Lung (tissue), 12 donors: ENCODE data around the gene SPATA21. TPM values are rescaled to one million over a fixed set of nuclear protein-coding genes. Genes with fewer than 3 reads are reported as not detected.
A peak's percentile ranks its signal among the peaks of the same experiment; 100 is the strongest.
"Not testable (repeated sequence)": the region's sequence is repeated elsewhere in the genome, so short reads cannot be mapped to it uniquely, and the experiment has no call there.

ENCODE experiments used
- ATAC-seq: fragments of 200-7000 bp; cut with Tn5 transposase; one replicate; pipeline ENCODE4 v1.9.1; 2020; ENCODE audit warnings: moderate number of reproducible peaks; ENCODE audit not compliant: insufficient read depth, low FRiP score
- DNase-seq, 3 donors: peaks; one replicate each; pipeline ENCODE4 v3.0.0-alpha.2; 2013 to 2017
- H3K27ac ChIP-seq, 2 donors: one replicate each; pipeline ENCODE4 v1.5.1; 2013; ENCODE audit warnings: mild to moderate bottlenecking in 2 of 2, moderate library complexity in 2 of 2, control low read depth in 1 of 2, inconsistent platforms in 1 of 2, low read depth in 1 of 2, low read length in 1 of 2
- H3K27me3 ChIP-seq, 3 donors: one replicate each; pipeline ENCODE4 v1.5.1; 2013; ENCODE audit warnings: low read length in 2 of 3; ENCODE audit not compliant: control insufficient read depth in 3 of 3, insufficient read depth in 3 of 3
- H3K36me3 ChIP-seq, 4 donors: one replicate each; pipeline ENCODE4 v1.5.1; 2013; ENCODE audit warnings: low read length in 4 of 4, mild to moderate bottlenecking in 1 of 4, moderate library complexity in 1 of 4; ENCODE audit not compliant: control insufficient read depth in 4 of 4, insufficient read depth in 4 of 4
- H3K4me1 ChIP-seq, 5 donors: one replicate each; pipeline ENCODE4 v1.5.1; 2013; ENCODE audit warnings: low read length in 5 of 5, mild to moderate bottlenecking in 2 of 5, moderate library complexity in 1 of 5; ENCODE audit not compliant: control insufficient read depth in 5 of 5, insufficient read depth in 5 of 5
- H3K4me3 ChIP-seq: one replicate; pipeline ENCODE4 v1.5.1; 2013; ENCODE audit warnings: mild to moderate bottlenecking, control low read depth, moderate library complexity
- H3K9ac ChIP-seq, 2 donors: one replicate each; pipeline ENCODE4 v1.5.1; 2013; ENCODE audit warnings: low read length in 2 of 2, control low read depth in 1 of 2; ENCODE audit not compliant: insufficient read depth in 1 of 2
- H3K9me3 ChIP-seq, 4 donors: one replicate each; pipeline ENCODE4 v1.5.1; 2013; ENCODE audit warnings: low read length in 3 of 4, mild to moderate bottlenecking in 1 of 4, moderate library complexity in 1 of 4; ENCODE audit not compliant: control insufficient read depth in 4 of 4, insufficient read depth in 3 of 4
- WGBS, 2 donors: extraction: QIAGEN DNeasy Blood & Tissue Kit; methylation state at CpG; one replicate each; pipeline ENCODE4 v1.1.7; 2013; 5-methylcytosine and 5-hydroxymethylcytosine counted together
- polyA plus RNA-seq, 2 donors: library from polyadenylated mRNA; stranded (reverse); fragments of 200-250 nt; gene quantifications; one replicate each; pipeline ENCODE4 v1.2.1, GENCODE V29; 2013
- total RNA-seq, 2 donors: library from RNA; depleted of rRNA in 1 of 2; stranded (reverse); fragments of >200 nt in 1 of 2; gene quantifications; one replicate each; pipeline ENCODE4 v1.2.1, GENCODE V29; 2014 to 2021
- TF ChIP-seq, protein P1 (sequence below): IDR thresholded peaks from 2 replicates; pipeline ENCODE4 v1.5.1; 2012; ENCODE audit warnings: mild to moderate bottlenecking; ENCODE audit errors: control extremely low read depth, extremely low read depth
- donor health status: control.
- donor health status: control.
- donor health status: Bipolar disorder and iron deficiency.
- donor health status: healthy.
- donor health status: DM: yes; HTN: yes; CAD: no.

Gene SPATA21
- total and polyA plus RNA-seq, 4 donors = 0.14 to 0.15 TPM; not detected in 2

DNA sequence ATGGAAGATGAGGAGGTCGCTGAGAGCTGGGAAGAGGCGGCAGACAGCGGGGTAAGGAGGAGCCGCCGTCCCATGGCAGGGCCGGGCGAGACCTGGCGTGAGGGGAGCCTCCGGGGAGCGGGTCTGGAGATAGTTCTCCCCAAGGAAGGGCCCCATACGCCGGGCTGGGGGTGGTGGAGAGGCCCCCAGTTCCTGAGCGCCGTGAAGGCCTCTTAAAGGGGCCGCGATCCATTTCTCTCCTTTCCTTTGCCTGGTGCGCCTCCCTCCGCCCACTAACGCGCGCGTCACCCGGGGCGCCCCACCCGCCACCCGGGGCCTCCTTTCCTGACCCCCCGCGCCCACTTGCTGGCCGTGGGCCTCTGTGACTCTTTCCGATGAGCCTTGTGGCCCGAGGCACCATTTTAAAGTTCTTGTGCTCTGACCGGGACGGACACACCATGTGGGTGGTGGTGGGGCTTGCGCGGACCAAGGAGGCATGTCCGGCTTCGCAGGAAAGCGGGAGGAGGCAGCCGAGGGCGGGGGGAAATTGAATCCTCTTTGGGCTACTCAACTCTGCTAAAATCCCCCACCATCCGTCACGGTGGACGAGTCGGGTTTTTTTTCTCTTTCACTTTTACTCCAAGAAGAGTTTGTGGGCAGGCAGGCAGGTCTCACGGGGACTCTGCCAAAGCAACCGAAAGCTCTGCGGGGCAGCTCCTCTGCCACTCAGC is 69.8 kb downstream of the SPATA21 start:
- peaks cover 0 to 18% (median 9%) of the 10 kb centered on the region in 5 donors for H3K4me1 ChIP-seq
- DNase-seq (peak in 2 of 3 donors; percentile 77 to 92), ATAC-seq (peak; percentile 83)
- peaks cover 0 to 3% (median 0%) of the 10 kb centered on the region in 4 donors for H3K36me3 ChIP-seq
- H3K4me3 ChIP-seq = peak overlapping the region; percentile 79
- no peaks in the 10 kb centered on the region for H3K9me3 ChIP-seq
- peak overlapping the region; percentile 51 to 89 for H3K9ac ChIP-seq
- no peaks in the 10 kb centered on the region for H3K27me3 ChIP-seq
- 0% methylated on average over 45 to 47 of the region's 47 CpGs for WGBS, 2 donors
- H3K27ac ChIP-seq = peak overlapping the region; percentile 94 to 98
- TF ChIP-seq, protein P1, sequence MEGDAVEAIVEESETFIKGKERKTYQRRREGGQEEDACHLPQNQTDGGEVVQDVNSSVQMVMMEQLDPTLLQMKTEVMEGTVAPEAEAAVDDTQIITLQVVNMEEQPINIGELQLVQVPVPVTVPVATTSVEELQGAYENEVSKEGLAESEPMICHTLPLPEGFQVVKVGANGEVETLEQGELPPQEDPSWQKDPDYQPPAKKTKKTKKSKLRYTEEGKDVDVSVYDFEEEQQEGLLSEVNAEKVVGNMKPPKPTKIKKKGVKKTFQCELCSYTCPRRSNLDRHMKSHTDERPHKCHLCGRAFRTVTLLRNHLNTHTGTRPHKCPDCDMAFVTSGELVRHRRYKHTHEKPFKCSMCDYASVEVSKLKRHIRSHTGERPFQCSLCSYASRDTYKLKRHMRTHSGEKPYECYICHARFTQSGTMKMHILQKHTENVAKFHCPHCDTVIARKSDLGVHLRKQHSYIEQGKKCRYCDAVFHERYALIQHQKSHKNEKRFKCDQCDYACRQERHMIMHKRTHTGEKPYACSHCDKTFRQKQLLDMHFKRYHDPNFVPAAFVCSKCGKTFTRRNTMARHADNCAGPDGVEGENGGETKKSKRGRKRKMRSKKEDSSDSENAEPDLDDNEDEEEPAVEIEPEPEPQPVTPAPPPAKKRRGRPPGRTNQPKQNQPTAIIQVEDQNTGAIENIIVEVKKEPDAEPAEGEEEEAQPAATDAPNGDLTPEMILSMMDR = no peak

DNA sequence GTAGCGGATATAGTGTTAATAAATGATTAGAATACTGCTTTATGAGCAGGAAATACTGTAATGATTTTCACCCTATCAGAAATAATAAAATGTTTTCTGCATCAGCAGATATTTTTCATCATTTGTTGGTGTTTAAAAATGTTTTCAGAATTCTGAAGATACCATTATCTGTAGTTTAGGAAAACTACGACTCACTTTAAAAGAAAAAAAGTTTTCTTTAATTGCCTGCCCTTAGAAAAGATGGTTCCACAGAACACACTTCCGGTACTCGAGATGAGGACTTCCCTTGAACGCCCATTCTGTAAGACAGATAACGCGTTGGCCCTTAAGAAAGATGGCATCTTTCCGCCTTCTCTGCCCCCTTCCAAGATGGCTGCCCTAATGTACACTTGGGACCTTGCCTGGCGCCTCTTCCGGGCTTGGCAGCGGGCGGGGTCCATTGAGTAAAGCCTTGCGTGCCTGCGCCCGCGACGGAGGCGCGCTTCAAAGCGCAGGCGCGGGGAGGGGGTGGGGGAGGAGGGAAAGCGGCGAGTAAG is 70.4 kb downstream of the SPATA21 start, which contains the start of gene SZRD1:
Gene SZRD1, plus strand, starts transcription at position 521 of the 536 bp plus-strand sequence. CDS start 16 bp downstream, outside the sequence.
- H3K27ac ChIP-seq = peak within 1 kb of the TSS; percentile 94 to 98
- peak within 1 kb of the TSS; percentile 79 for H3K4me3 ChIP-seq
- peak; percentile 87 for ATAC-seq
- H3K9ac ChIP-seq = peak within 1 kb of the TSS; percentile 51 to 89
- H3K36me3 ChIP-seq = peaks cover 0 to 3% (median 0%) of the 10 kb centered on the region in 4 donors
- peaks cover 0 to 17% (median 7%) of the 10 kb centered on the region in 5 donors for H3K4me1 ChIP-seq
- TF ChIP-seq, protein P1 = no peak
- H3K9me3 ChIP-seq = no peaks in the 10 kb centered on the region
- no peaks in the 10 kb centered on the region for H3K27me3 ChIP-seq
- WGBS, 2 donors = 2 to 3% methylated on average over 24 of the region's 24 CpGs
- peak; percentile 99 to 100 (median 100) for DNase-seq

DNA sequence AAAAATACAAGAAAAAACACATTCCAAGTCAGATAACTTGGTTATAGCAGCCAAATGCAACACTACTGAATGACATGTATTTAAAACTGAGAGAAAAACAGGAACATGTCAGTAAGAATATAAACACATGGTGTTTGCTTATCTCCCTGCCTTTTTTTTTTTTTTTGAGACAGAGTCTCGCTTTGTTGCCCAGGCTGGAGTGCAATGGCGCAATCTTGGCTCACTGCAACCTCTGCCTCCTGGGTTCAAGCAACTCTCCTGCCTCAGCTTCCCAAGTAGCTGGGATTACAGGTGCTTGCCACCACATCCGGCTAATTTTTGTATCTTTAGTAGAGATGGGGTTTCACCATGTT is 72.1 kb downstream of the SPATA21 start:
- H3K4me1 ChIP-seq = peaks cover 0 to 17% (median 5%) of the 10 kb centered on the region in 5 donors
- not testable (repeated sequence) for ATAC-seq, H3K9ac ChIP-seq, H3K4me3 ChIP-seq, H3K36me3 ChIP-seq, H3K27ac ChIP-seq, H3K27me3 ChIP-seq, H3K9me3 ChIP-seq
- peak in 2 of 3 donors; percentile 36 to 59 for DNase-seq
- 57 to 58% methylated on average over 3 of the region's 3 CpGs for WGBS, 2 donors

DNA sequence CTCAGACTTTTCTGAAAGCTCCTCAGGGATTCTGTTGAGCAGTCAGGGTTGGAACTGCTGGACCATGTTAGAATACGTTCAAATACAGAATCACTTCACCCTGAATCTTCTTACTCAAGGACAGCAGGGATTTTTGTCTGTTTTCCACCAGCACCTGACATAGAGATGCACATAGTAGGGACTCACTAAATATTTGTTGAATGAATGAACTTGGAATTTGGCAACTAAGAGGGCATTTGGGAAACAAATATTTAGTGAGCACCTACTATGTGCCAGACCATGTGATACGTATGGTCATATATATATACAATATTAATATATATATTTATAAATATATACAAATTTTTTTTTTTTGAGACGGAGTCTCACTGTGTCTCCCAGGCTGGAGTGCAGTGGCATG is 80.4 kb downstream of the SPATA21 start:
- no peak overlapping the region for H3K27ac ChIP-seq
- DNase-seq (no peak), ATAC-seq (no peak)
- H3K4me3 ChIP-seq = no peak overlapping the region
- 84 to 91% methylated on average over 3 of the region's 3 CpGs for WGBS, 2 donors
- no peaks in the 10 kb centered on the region for H3K9me3 ChIP-seq
- peaks cover 0 to 6% (median 0%) of the 10 kb centered on the region in 5 donors for H3K4me1 ChIP-seq
- TF ChIP-seq, protein P1 = no peak
- H3K36me3 ChIP-seq = peaks cover 0 to 4% (median 0%) of the 10 kb centered on the region in 4 donors
- no peak overlapping the region for H3K9ac ChIP-seq
- no peaks in the 10 kb centered on the region for H3K27me3 ChIP-seq
